Measurements from ENCODE around the gene BAAT.

Gene BAAT

GRCh38 chr9:101326501-101326900 lies 58.3 kb downstream of the BAAT start:
- Histone ChIP-seq H3K4me2 (no peak overlapping the region), H3K27ac (no peak overlapping the region), H3K27me3 (no peaks in the 10 kb centered on the region), H3K36me3 (no peaks in the 10 kb centered on the region), H3K4me1 (0 out of 2 replicates have a peak, but pooled peaks cover 4% of the 10 kb centered on the region), H3K9me3 (peaks cover 12% of the 10 kb centered on the region), H4K20me1 (no peaks in the 10 kb centered on the region), H3K9ac (no peak overlapping the region), H3K4me3 (no peak overlapping the region)
- no peak for TF ChIP-seq Cebpa-rat (IDR thresholded peaks at IDR 0.05)

DNA sequence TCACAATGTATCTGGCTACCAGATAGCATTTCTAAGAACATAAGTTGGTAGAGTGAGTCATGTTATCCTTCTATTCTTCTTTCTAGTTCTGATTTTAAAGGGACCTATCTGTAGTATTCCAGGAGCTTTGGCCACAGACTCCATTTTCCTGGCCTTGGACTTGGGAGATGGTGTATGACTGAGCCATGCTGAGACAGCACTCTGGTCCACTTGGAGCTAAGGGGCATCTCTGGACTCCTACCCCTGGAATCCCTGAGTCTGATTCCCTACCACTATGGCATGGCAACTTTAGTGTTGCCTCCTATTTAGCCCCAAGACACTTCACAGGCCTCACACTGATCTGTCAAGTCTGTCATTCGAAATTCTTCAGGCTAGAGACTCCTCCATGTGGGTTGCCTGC lies 58.8 kb downstream of the BAAT start:
- TF ChIP-seq Cebpa-rat (IDR thresholded peaks at IDR 0.05) = no peak
- H3K4me3 ChIP-seq = no peak overlapping the region
- 0 out of 2 replicates have a peak, but pooled peaks cover 4% of the 10 kb centered on the region for H3K4me1 ChIP-seq
- peaks cover 12% of the 10 kb centered on the region for H3K9me3 ChIP-seq
- H3K36me3 ChIP-seq = no peaks in the 10 kb centered on the region
- no peaks in the 10 kb centered on the region for H4K20me1 ChIP-seq
- H3K27ac ChIP-seq = no peak overlapping the region
- no peaks in the 10 kb centered on the region for H3K27me3 ChIP-seq
- no peak overlapping the region for H3K9ac ChIP-seq
- no peak overlapping the region for H3K4me2 ChIP-seq

DNA sequence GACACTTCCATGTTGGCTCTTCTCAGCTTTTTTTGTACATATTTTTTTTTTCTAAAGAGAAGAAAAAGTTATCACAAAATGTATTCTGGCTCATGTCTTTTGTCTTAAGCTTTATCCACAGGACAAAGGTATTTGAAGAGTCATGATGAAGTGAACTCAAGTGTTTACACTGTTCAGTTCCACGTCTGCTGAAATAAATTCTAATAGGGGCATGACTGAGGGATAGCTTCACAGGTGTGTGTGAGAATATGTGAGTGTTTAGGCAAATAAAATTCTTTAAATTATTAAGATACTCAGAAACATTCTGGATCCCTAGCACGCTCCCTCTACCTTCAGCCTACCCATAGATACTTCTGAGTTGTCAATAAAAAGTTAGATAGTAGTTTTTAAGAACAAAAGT lies 59.8 kb downstream of the BAAT start:
- Histone ChIP-seq H3K9me3 (peaks cover 12% of the 10 kb centered on the region), H3K27me3 (no peaks in the 10 kb centered on the region), H4K20me1 (no peaks in the 10 kb centered on the region), H3K4me3 (no peak overlapping the region), H3K27ac (no peak overlapping the region), H3K9ac (no peak overlapping the region), H3K36me3 (no peaks in the 10 kb centered on the region), H3K4me2 (no peak overlapping the region), H3K4me1 (0 out of 2 replicates have a peak, but pooled peaks cover 4% of the 10 kb centered on the region)
- no peak for TF ChIP-seq Cebpa-rat (IDR thresholded peaks at IDR 0.05)

DNA sequence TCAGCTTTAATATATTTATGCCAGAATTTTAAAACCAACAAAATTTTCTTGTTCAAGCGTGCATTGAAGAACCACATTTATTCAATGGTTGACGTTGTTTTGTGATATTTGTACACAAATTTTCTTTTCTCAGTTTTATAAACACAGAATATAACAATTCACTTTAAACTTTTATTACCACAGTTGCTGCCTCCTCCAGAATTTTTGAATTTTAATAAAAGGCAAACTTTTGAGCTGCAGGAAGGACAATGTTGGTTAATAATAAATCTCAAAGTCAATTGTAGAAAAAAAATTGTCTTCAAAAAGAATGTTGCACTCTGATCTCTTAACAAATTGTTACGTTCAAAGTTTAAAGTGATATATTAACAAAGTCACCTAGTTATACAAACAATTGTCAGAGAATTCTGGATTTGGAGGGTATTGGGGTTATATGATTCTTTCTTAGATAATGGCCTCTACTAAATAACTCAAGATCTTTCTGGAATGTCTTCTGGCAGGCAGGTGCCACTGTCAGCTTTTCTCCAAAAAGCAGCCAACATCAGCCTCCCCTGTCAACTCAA lies 60.5 kb downstream of the BAAT start:
- no peak overlapping the region for H3K4me3 ChIP-seq

DNA sequence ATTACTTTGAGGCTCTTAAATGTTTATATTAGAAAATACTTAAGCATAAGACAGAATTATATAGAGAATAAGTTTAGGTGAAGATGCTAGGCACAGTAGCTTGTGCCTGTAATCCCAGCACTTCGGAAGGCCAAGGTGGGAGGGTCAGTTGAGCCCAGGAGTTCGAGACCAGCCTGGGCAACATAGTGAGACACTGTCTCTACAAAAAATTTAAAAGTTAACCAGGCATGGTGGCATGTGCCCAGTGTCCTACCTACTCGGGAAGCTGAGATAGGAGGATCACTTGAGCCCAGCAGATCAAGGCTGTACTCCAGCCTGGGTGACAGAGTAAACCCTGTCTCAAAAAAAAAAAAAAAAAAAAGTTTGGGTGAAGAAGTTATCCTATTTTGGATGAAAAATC lies 61.7 kb downstream of the BAAT start:
- H3K4me1 ChIP-seq = no peaks in the 10 kb centered on the region
- no peak overlapping the region for H3K9ac ChIP-seq
- H3K4me3 ChIP-seq = no peak overlapping the region
- no peak for TF ChIP-seq Cebpa-rat (IDR thresholded peaks at IDR 0.05)
- no peaks in the 10 kb centered on the region for H4K20me1 ChIP-seq
- peaks cover 12% of the 10 kb centered on the region for H3K9me3 ChIP-seq
- no peak overlapping the region for H3K4me2 ChIP-seq
- no peak overlapping the region for H3K27ac ChIP-seq
- no peaks in the 10 kb centered on the region for H3K27me3 ChIP-seq
- H3K36me3 ChIP-seq = no peaks in the 10 kb centered on the region

More for the DNA sequence above, 60.5 kb downstream of the BAAT start:
- Histone ChIP-seq H3K9ac (no peak overlapping the region), H3K4me2 (no peak overlapping the region), H3K4me1 (0 out of 2 replicates have a peak, but pooled peaks cover 3% of the 10 kb centered on the region), H4K20me1 (no peaks in the 10 kb centered on the region), H3K36me3 (no peaks in the 10 kb centered on the region), H3K9me3 (peaks cover 12% of the 10 kb centered on the region), H3K27ac (no peak overlapping the region), H3K27me3 (no peaks in the 10 kb centered on the region)
- no peak for TF ChIP-seq Cebpa-rat (IDR thresholded peaks at IDR 0.05)

DNA sequence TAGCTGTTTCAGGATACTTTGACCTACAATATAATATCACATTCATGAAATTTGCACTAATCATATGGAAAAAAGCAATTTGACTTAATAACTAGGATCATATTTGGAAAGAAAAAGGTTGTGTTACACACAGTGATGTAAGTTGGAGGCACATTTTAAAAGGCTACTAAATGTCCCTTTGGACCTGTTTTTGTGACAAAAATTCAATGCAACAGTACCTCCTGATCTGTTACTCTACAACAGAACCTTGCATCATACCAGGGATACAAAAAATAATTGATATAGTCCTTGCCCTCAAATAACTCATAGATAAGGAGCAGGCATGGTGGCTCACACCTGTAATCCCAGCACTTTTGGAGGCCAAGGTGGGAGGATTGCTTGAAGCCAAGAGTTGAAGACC lies 67.1 kb downstream of the BAAT start:
- Histone ChIP-seq H3K27me3 (no peaks in the 10 kb centered on the region), H3K4me3 (no peak overlapping the region), H3K27ac (no peak overlapping the region), H3K4me2 (no peak overlapping the region), H3K4me1 (no peaks in the 10 kb centered on the region), H3K36me3 (no peaks in the 10 kb centered on the region), H3K9me3 (no peaks in the 10 kb centered on the region), H4K20me1 (no peaks in the 10 kb centered on the region), H3K9ac (no peak overlapping the region)
- no peak for TF ChIP-seq Cebpa-rat (IDR thresholded peaks at IDR 0.05)

DNA sequence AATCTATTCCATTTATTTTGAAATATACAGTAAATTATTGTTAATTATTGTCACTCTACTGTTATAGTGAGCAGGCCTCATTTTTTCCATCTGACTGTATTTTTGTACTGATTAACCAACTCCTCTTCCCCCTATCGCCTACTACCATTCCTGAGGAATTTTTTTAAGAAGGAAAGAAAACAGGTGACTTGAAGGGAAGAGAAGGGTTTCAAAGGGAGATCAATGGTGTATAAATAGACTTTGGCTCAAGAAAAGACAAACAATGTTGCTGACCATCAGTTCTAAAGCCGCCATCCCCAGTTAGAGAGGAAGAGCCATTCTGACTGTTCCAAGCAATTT lies 69.7 kb downstream of the BAAT start:
- no peaks in the 10 kb centered on the region for H3K27me3 ChIP-seq
- H3K36me3 ChIP-seq = no peaks in the 10 kb centered on the region
- H3K4me2 ChIP-seq = no peak overlapping the region
- H4K20me1 ChIP-seq = no peaks in the 10 kb centered on the region
- TF ChIP-seq Cebpa-rat (IDR thresholded peaks at IDR 0.05) = no peak
- H3K9me3 ChIP-seq = no peaks in the 10 kb centered on the region
- no peak overlapping the region for H3K4me3 ChIP-seq
- no peak overlapping the region for H3K27ac ChIP-seq
- H3K4me1 ChIP-seq = no peaks in the 10 kb centered on the region
- no peak overlapping the region for H3K9ac ChIP-seq

DNA sequence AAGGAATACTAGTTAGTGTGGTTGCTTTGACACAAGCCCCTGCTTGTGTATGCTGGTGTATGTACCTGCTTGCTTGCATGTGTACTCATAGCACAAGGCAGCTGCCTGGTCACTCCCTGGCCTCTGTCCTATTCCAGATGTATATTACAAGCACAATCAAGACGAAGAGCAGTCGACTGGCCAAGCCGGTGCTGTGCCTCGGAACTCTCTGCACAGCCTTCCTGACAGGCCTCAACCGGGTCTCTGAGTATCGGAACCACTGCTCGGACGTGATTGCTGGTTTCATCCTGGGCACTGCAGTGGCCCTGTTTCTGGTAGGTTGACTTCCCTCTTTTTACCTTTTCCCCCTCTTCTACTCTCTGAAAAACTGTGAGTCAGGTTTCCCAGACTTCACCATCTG lies 72.1 kb downstream of the BAAT start:
- TF ChIP-seq Cebpa-rat (IDR thresholded peaks at IDR 0.05) = no peak
- H3K9ac ChIP-seq = no peak overlapping the region
- H3K4me3 ChIP-seq = no peak overlapping the region
- no peaks in the 10 kb centered on the region for H3K27me3 ChIP-seq
- H3K9me3 ChIP-seq = no peaks in the 10 kb centered on the region
- no peak overlapping the region for H3K27ac ChIP-seq
- no peaks in the 10 kb centered on the region for H3K36me3 ChIP-seq
- no peak overlapping the region for H3K4me2 ChIP-seq
- H3K4me1 ChIP-seq = no peaks in the 10 kb centered on the region
- no peaks in the 10 kb centered on the region for H4K20me1 ChIP-seq

GRCh38 chr9:101311758-101312420 lies 72.9 kb downstream of the BAAT start:
- Histone ChIP-seq H3K4me2 (no peak overlapping the region), H4K20me1 (no peaks in the 10 kb centered on the region), H3K4me1 (no peaks in the 10 kb centered on the region), H3K4me3 (no peak overlapping the region), H3K27ac (no peak overlapping the region), H3K27me3 (no peaks in the 10 kb centered on the region), H3K36me3 (no peaks in the 10 kb centered on the region), H3K9me3 (no peaks in the 10 kb centered on the region), H3K9ac (no peak overlapping the region)
- TF ChIP-seq Cebpa-rat (IDR thresholded peaks at IDR 0.05) = no peak

DNA sequence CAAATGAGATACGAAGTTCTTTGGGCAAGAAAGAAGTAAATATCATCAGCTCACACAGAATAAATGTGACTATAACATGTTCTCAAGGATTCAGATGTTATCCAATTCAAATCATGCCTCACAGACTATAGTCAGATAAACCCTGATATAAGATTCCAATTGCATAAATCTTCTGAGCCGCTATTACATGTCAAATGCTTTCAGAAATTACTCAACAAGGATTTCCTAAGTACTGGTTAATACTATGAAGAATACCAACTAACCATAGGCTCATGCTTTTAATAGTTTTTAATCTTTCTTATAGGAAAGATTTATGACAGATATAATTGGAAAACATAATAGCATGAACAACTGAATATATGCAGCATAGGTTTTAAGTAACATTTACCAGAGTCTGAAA lies 73.6 kb downstream of the BAAT start:
- TF ChIP-seq Cebpa-rat (IDR thresholded peaks at IDR 0.05) = no peak
- Histone ChIP-seq H3K4me3 (no peak overlapping the region), H3K36me3 (no peaks in the 10 kb centered on the region), H4K20me1 (no peaks in the 10 kb centered on the region), H3K4me2 (no peak overlapping the region), H3K27me3 (no peaks in the 10 kb centered on the region), H3K9ac (no peak overlapping the region), H3K4me1 (no peaks in the 10 kb centered on the region), H3K27ac (no peak overlapping the region), H3K9me3 (no peaks in the 10 kb centered on the region)
